GM23248 (cell line): ENCODE results near the gene ANKRD55. TPM values are rescaled to one million over a fixed set of nuclear protein-coding genes. Genes with fewer than 3 reads are reported as not detected.

ENCODE experiments used
- DNase-seq: peaks from one replicate; pipeline ENCODE4 v3.0.0-alpha.2; 2015
- H2AFZ ChIP-seq: fragments of 200-600 bp; sonication (generic); 2 replicates; pipeline ENCODE4 v1.6.1; 2016; ENCODE audit warnings: antibody characterized with exemption
- H3F3A ChIP-seq: fragments of 200-600 bp; sonication (generic); 2 replicates; pipeline ENCODE4 v1.6.1; 2016; ENCODE audit warnings: mild to moderate bottlenecking, antibody characterized with exemption, mixed run types; ENCODE audit not compliant: insufficient read depth
- H3K27ac ChIP-seq: fragments of 200-600 bp; sonication (generic); 2 replicates; pipeline ENCODE4 v1.5.1; 2016; ENCODE audit warnings: mild to moderate bottlenecking
- H3K27me3 ChIP-seq: fragments of 200-600 bp; sonication (generic); replicated peaks from 2 replicates; pipeline ENCODE4 v1.6.1; 2016; ENCODE audit warnings: mild to moderate bottlenecking; ENCODE audit not compliant: insufficient read depth
- H3K36me3 ChIP-seq: fragments of 200-600 bp; sonication (generic); 2 replicates; pipeline ENCODE4 v1.6.1; 2016; ENCODE audit warnings: low read depth, mild to moderate bottlenecking
- H3K4me1 ChIP-seq: fragments of 200-600 bp; sonication (generic); 2 replicates; pipeline ENCODE4 v1.6.1; 2016; ENCODE audit warnings: mild to moderate bottlenecking; ENCODE audit not compliant: insufficient read depth
- H3K4me2 ChIP-seq: fragments of 200-600 bp; sonication (generic); one replicate; pipeline ENCODE4 v1.6.1; 2016; ENCODE audit warnings: mild to moderate bottlenecking; ENCODE audit not compliant: unreplicated experiment
- H3K4me3 ChIP-seq: fragments of 200-600 bp; sonication (generic); 2 replicates; pipeline ENCODE4 v1.5.1; 2016; ENCODE audit warnings: mild to moderate bottlenecking
- H3K79me2 ChIP-seq: fragments of 200-600 bp; sonication (generic); 2 replicates; pipeline ENCODE4 v1.6.1; 2016; ENCODE audit warnings: mild to moderate bottlenecking; ENCODE audit not compliant: insufficient read depth
- H3K9ac ChIP-seq: fragments of 200-600 bp; sonication (generic); 2 replicates; pipeline ENCODE4 v1.6.1; 2016; ENCODE audit warnings: mild to moderate bottlenecking
- H3K9me2 ChIP-seq: fragments of 200-600 bp; sonication (generic); 2 replicates; pipeline ENCODE4 v1.6.1; 2016; ENCODE audit warnings: mixed run types, mild to moderate bottlenecking, moderate library complexity; ENCODE audit not compliant: insufficient read depth
- H3K9me3 ChIP-seq: fragments of 200-600 bp; sonication (generic); one replicate; pipeline ENCODE4 v1.6.1; 2017; ENCODE audit warnings: low read depth
- H4K20me1 ChIP-seq: fragments of 200-600 bp; sonication (generic); 2 replicates; pipeline ENCODE4 v1.6.0; 2016; ENCODE audit not compliant: insufficient read depth
- EZH2 ChIP-seq: fragments of 200-600 bp; sonication (generic); IDR thresholded peaks from 2 replicates; pipeline ENCODE4 v1.6.1; 2018; ENCODE audit warnings: antibody characterized with exemption, mild to moderate bottlenecking; ENCODE audit not compliant: insufficient read depth, poor library complexity, severe bottlenecking
- EZH2phosphoT487 ChIP-seq: fragments of 200-600 bp; sonication (generic); IDR thresholded peaks from 2 replicates; pipeline ENCODE4 v1.6.1; 2018; ENCODE audit warnings: antibody characterized with exemption, moderate library complexity, mild to moderate bottlenecking, low read depth; ENCODE audit not compliant: insufficient read depth
- WGBS, 2 experiments: methylation state at CpG; one replicate each; pipeline ENCODE4 v1.1.6; 2015 to 2017; ENCODE audit warnings: low lambda C conversion rate in 2 of 2, low coverage in 1 of 2; ENCODE audit errors: missing lambda C conversion rate in 2 of 2; 5-methylcytosine and 5-hydroxymethylcytosine counted together
- in situ Hi-C: fragments of 300-500 bp; cut with MboI; formaldehyde crosslinking; loops from 2 replicates; pipeline ENCODE4 v1.15.0; 2020
- polyA plus RNA-seq: library from polyadenylated mRNA; unstranded; fragments of >200 nt; fragmentation: Nextera tagmentation; extraction: Ambion mirVana; gene quantifications from 2 replicates; pipeline ENCODE4 v1.2.1, GENCODE V29; 2016
- total RNA-seq: library from RNA; depleted of rRNA; stranded (reverse); fragments of >200 nt; shearing (Covaris generic); gene quantifications from 2 replicates; pipeline ENCODE4 v1.2.3, GENCODE V29; 2014

ANKRD55 gene
- total and polyA plus RNA-seq, 2 experiments from 2014 or later, result not detected

DNA sequence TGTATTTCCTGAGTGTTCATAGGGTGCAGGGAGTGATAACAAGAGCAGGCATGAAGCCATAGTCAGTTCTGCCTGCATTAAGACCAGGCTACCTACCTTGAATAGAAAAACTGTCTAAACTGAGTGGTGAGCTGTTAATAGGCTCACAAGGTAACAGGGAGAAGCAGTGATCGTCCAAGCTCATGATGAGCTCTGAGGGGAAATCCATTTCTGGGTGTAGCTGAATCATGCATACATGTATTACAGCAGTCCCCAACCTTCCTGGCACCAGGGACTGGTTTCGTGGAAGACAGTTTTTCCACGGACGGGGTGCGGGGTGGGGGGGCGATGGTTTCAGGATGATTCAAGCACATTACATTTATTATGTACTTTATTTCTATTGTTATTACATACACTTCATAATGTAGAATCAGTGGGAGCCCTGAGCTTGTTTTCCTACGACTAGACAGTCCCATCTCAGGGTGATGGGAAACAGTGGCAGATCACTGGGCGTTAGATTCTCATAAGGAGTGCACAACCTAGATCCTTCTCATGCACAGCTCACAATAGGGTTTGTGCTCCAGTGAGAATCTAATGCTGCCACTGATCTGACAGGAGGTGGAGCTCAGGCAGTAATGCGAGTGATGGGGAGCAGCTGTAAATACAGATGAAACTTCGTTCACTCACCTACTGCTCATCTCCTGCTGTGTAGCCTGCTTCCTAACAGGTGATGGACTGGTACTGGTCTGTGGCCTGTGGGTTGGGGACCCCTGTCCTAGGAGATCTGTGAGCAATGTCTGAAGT, 138.4 kb downstream of the ANKRD55 start:
- Histone ChIP-seq H3K4me3 (no peak overlapping the region), H3F3A (peaks cover 23% of the 10 kb centered on the region; the same call in 1 of the 2 replicates), H3K27me3 (no peaks in the 10 kb centered on the region), H3K9me2 (no peaks in the 10 kb centered on the region), H3K9me3 (no peaks in the 10 kb centered on the region), H3K36me3 (no peaks in the 10 kb centered on the region), H4K20me1 (no peaks in the 10 kb centered on the region), H3K79me2 (no peaks in the 10 kb centered on the region), H2AFZ (no peak overlapping the region), H3K4me1 (peaks cover 17% of the 10 kb centered on the region), H3K4me2 (no peak overlapping the region), H3K9ac (no peak overlapping the region), H3K27ac (no peak overlapping the region)
- 95 to 98% methylated on average over 10 of the region's 10 CpGs for WGBS, 2 experiments
- no peak for DNase-seq
- TF ChIP-seq EZH2, result no peak
- TF ChIP-seq EZH2phosphoT487, result no peak
- in situ Hi-C loops, result no loop called here

DNA sequence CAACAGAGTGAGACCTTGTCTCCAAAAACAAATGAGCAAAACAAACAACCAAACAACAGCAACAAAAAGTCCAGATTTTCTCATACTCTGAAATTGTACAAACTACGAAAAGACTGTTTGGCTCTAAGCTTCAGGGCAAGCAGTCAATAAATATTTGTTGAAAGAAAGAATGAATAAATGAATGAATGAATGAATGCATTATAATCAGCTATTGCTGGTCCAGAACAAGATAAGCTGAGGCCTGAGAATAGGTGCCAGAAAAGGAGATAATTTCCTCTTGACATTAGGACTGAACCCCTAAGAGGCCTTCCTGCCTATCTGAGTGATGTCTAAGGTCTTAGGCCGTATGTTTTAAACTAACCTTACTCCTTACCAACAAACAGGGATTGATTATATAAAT, 139.2 kb downstream of the ANKRD55 start:
- Histone ChIP-seq H3K9ac (no peak overlapping the region), H3K27me3 (no peaks in the 10 kb centered on the region), H3K4me1 (peaks cover 18% of the 10 kb centered on the region), H3K9me3 (no peaks in the 10 kb centered on the region), H3K27ac (no peak overlapping the region), H2AFZ (no peak overlapping the region), H4K20me1 (no peaks in the 10 kb centered on the region), H3K9me2 (no peaks in the 10 kb centered on the region), H3K79me2 (no peaks in the 10 kb centered on the region), H3K4me2 (no peak overlapping the region), H3K36me3 (no peaks in the 10 kb centered on the region), H3K4me3 (no peak overlapping the region), H3F3A (peaks cover 23% of the 10 kb centered on the region)
- in situ Hi-C loops, result no loop called here
- 94 to 97% methylated on average over 2 of the region's 2 CpGs for WGBS, 2 experiments
- TF ChIP-seq EZH2phosphoT487 (no peak), EZH2 (no peak)
- no peak for DNase-seq

DNA sequence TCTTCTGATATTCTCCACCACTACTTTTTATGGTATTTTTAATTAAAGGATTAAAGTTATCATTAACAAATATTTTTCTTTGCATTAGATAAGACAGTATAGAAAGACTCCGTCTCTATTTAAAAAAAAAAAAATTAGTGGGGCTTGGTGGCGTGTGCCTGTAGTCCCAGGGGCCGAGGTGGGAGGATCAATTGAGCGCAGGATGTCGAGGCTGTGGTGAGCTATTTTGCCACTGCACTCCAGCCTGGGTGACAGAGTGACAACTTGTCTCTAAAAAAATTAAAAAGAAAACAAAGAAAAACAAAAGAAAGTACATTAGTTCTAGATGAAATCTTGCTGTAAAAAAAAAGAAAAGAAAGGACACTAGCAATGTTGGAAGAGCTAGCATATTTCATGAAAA, 141.0 kb downstream of the ANKRD55 start:
- no peak for DNase-seq
- 97 to 98% methylated on average over 5 of the region's 5 CpGs for WGBS, 2 experiments
- peaks cover 19% of the 10 kb centered on the region for H3K4me1 ChIP-seq
- no peak overlapping the region for H3K4me3 ChIP-seq
- TF ChIP-seq EZH2, result no peak
- no peak for TF ChIP-seq EZH2phosphoT487
- no peaks in the 10 kb centered on the region for H4K20me1 ChIP-seq
- no peak overlapping the region for H3K4me2 ChIP-seq
- H3K36me3 ChIP-seq, result no peaks in the 10 kb centered on the region
- in situ Hi-C loops, result no loop called here
- no peak overlapping the region for H3K27ac ChIP-seq
- H3K79me2 ChIP-seq, result no peaks in the 10 kb centered on the region
- no peak overlapping the region for H2AFZ ChIP-seq
- no peaks in the 10 kb centered on the region for H3K27me3 ChIP-seq
- H3K9me2 ChIP-seq, result no peaks in the 10 kb centered on the region
- H3F3A ChIP-seq, result peaks cover 20% of the 10 kb centered on the region
- no peak overlapping the region for H3K9ac ChIP-seq
- H3K9me3 ChIP-seq, result no peaks in the 10 kb centered on the region

DNA sequence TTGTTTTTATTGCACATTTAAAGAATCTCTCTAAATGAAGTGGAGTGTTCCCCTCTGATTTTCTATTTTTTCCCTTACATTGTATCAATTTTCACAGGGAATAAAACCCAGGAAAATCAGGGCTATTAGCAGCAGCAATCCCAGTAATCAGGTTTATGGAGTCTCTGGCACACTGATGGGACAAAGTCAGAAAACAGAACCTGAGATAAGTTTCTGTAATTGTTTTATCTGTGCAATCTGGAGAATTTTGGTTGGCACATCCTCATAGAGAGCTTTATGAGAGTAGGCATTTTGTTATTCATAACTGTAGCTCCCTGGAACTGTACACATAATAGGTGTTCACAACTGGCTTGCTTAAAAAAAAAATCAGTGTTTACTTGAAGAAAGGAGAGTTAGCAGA, 141.5 kb downstream of the ANKRD55 start:
- Histone ChIP-seq H3K4me2 (no peak overlapping the region), H3K27ac (no peak overlapping the region), H3K36me3 (no peaks in the 10 kb centered on the region), H3K27me3 (no peaks in the 10 kb centered on the region), H3K4me3 (no peak overlapping the region), H3K9me2 (no peaks in the 10 kb centered on the region), H3F3A (peaks cover 20% of the 10 kb centered on the region), H3K9me3 (no peaks in the 10 kb centered on the region), H3K4me1 (peaks cover 19% of the 10 kb centered on the region), H3K9ac (no peak overlapping the region), H2AFZ (no peak overlapping the region), H4K20me1 (no peaks in the 10 kb centered on the region), H3K79me2 (no peaks in the 10 kb centered on the region)
- in situ Hi-C loops, result no loop called here
- DNase-seq, result no peak
- TF ChIP-seq EZH2phosphoT487 (no peak), EZH2 (no peak)
